ENCODE results near the gene ZNF559.
"Not testable (repeated sequence)": the region's sequence is repeated elsewhere in the genome, so short reads cannot be mapped to it uniquely, and the experiment has no call there.

The ZNF559 gene

GRCh38 chr19:9322201-9322600 is 1.8 kb upstream of the ZNF559 start:
- not testable (repeated sequence) for H3K27ac ChIP-seq (ENCODE audit: low read depth, low read length); H3K36me3 ChIP-seq (ENCODE audit: control insufficient read depth, insufficient read depth, low read length); H3K9ac ChIP-seq (ENCODE audit: low read length); H3K27me3 ChIP-seq (ENCODE audit: control insufficient read depth, insufficient read depth, low read length); H3K4me3 ChIP-seq (ENCODE audit: low read length); H3K4me1 ChIP-seq (ENCODE audit: control insufficient read depth, insufficient read depth, low read length)

- Histone ChIP-seq H3K4me1 (ENCODE audit: control insufficient read depth, insufficient read depth, low read length) (no peaks in the 10 kb centered on the region), H3K4me3 (ENCODE audit: low read length) (peak overlapping the region; percentile 62), H3K9ac (ENCODE audit: low read length) (peak overlapping the region; percentile 21), H3K36me3 (ENCODE audit: control insufficient read depth, insufficient read depth, low read length) (no peaks in the 10 kb centered on the region), H3K27ac (ENCODE audit: low read depth, low read length) (peak overlapping the region; percentile 84), H3K27me3 (ENCODE audit: control insufficient read depth, insufficient read depth, low read length) (no peaks in the 10 kb centered on the region)
Measured at GRCh38 chr19:9323557-9323918, 441 bp upstream of the ZNF559 start.

GRCh38 chr19:9324584-9324962 is 594 bp downstream of the ZNF559 start:
- no peaks in the 10 kb centered on the region for H3K27me3 ChIP-seq (ENCODE audit: control insufficient read depth, insufficient read depth, low read length)
- peak overlapping the region; percentile 6 for H3K9ac ChIP-seq (ENCODE audit: low read length)
- no peaks in the 10 kb centered on the region for H3K4me1 ChIP-seq (ENCODE audit: control insufficient read depth, insufficient read depth, low read length)
- H3K4me3 ChIP-seq (ENCODE audit: low read length): peak overlapping the region; percentile 62
- H3K27ac ChIP-seq (ENCODE audit: low read depth, low read length): peak overlapping the region; percentile 84
- H3K36me3 ChIP-seq (ENCODE audit: control insufficient read depth, insufficient read depth, low read length): no peaks in the 10 kb centered on the region

- H3K36me3 ChIP-seq (ENCODE audit: control insufficient read depth, insufficient read depth, low read length): peaks cover 6% of the 10 kb centered on the region
- no peak overlapping the region for H3K4me3 ChIP-seq (ENCODE audit: low read length)
- no peaks in the 10 kb centered on the region for H3K4me1 ChIP-seq (ENCODE audit: control insufficient read depth, insufficient read depth, low read length)
- no peak overlapping the region for H3K9ac ChIP-seq (ENCODE audit: low read length)
- no peaks in the 10 kb centered on the region for H3K27me3 ChIP-seq (ENCODE audit: control insufficient read depth, insufficient read depth, low read length)
- H3K27ac ChIP-seq (ENCODE audit: low read depth, low read length): no peak overlapping the region
Measured at GRCh38 chr19:9329999-9330398, 6.0 kb downstream of the ZNF559 start.

GRCh38 chr19:9342610-9343304 is 18.8 kb downstream of the ZNF559 start:
- H3K27me3 ChIP-seq (ENCODE audit: control insufficient read depth, insufficient read depth, low read length): no peaks in the 10 kb centered on the region
- H3K36me3 ChIP-seq (ENCODE audit: control insufficient read depth, insufficient read depth, low read length): peaks cover 51% of the 10 kb centered on the region
- no peak overlapping the region for H3K27ac ChIP-seq (ENCODE audit: low read depth, low read length)
- H3K4me1 ChIP-seq (ENCODE audit: control insufficient read depth, insufficient read depth, low read length): no peaks in the 10 kb centered on the region
- peak overlapping the region; percentile 16 for H3K4me3 ChIP-seq (ENCODE audit: low read length)
- no peak overlapping the region for H3K9ac ChIP-seq (ENCODE audit: low read length)

- H3K4me1 ChIP-seq (ENCODE audit: control insufficient read depth, insufficient read depth, low read length): no peaks in the 10 kb centered on the region
- no peak overlapping the region for H3K4me3 ChIP-seq (ENCODE audit: low read length)
- peaks cover 37% of the 10 kb centered on the region for H3K36me3 ChIP-seq (ENCODE audit: control insufficient read depth, insufficient read depth, low read length)
- no peaks in the 10 kb centered on the region for H3K27me3 ChIP-seq (ENCODE audit: control insufficient read depth, insufficient read depth, low read length)
- H3K9ac ChIP-seq (ENCODE audit: low read length): no peak overlapping the region
- H3K27ac ChIP-seq (ENCODE audit: low read depth, low read length): no peak overlapping the region
Measured at GRCh38 chr19:9345005-9345404, 21.0 kb downstream of the ZNF559 start.

- Histone ChIP-seq H3K36me3 (ENCODE audit: control insufficient read depth, insufficient read depth, low read length) (peaks cover 16% of the 10 kb centered on the region), H3K4me1 (ENCODE audit: control insufficient read depth, insufficient read depth, low read length) (no peaks in the 10 kb centered on the region), H3K9ac (ENCODE audit: low read length) (no peak overlapping the region), H3K4me3 (ENCODE audit: low read length) (no peak overlapping the region), H3K27ac (ENCODE audit: low read depth, low read length) (no peak overlapping the region), H3K27me3 (ENCODE audit: control insufficient read depth, insufficient read depth, low read length) (no peaks in the 10 kb centered on the region)
Measured at GRCh38 chr19:9348253-9348652, 24.3 kb downstream of the ZNF559 start.

- no peak overlapping the region for H3K27ac ChIP-seq (ENCODE audit: low read depth, low read length)
Measured at GRCh38 chr19:9348671-9349070, 24.7 kb downstream of the ZNF559 start.

GRCh38 chr19:9352505-9352904 is 28.5 kb downstream of the ZNF559 start:
- H3K9ac ChIP-seq (ENCODE audit: low read length): no peak overlapping the region
- no peak overlapping the region for H3K4me3 ChIP-seq (ENCODE audit: low read length)

More at GRCh38 chr19:9348671-9349070, 24.7 kb downstream of the ZNF559 start:
- Histone ChIP-seq H3K36me3 (ENCODE audit: control insufficient read depth, insufficient read depth, low read length) (peaks cover 15% of the 10 kb centered on the region), H3K4me1 (ENCODE audit: control insufficient read depth, insufficient read depth, low read length) (no peaks in the 10 kb centered on the region), H3K4me3 (ENCODE audit: low read length) (no peak overlapping the region), H3K9ac (ENCODE audit: low read length) (no peak overlapping the region), H3K27me3 (ENCODE audit: control insufficient read depth, insufficient read depth, low read length) (no peaks in the 10 kb centered on the region)

GRCh38 chr19:9353011-9353410 is 29.0 kb downstream of the ZNF559 start:
- Histone ChIP-seq H3K9ac (ENCODE audit: low read length) (no peak overlapping the region), H3K36me3 (ENCODE audit: control insufficient read depth, insufficient read depth, low read length) (peaks cover 9% of the 10 kb centered on the region)

More at GRCh38 chr19:9352505-9352904, 28.5 kb downstream of the ZNF559 start:
- no peaks in the 10 kb centered on the region for H3K4me1 ChIP-seq (ENCODE audit: control insufficient read depth, insufficient read depth, low read length)
- no peak overlapping the region for H3K27ac ChIP-seq (ENCODE audit: low read depth, low read length)
- no peaks in the 10 kb centered on the region for H3K27me3 ChIP-seq (ENCODE audit: control insufficient read depth, insufficient read depth, low read length)
- peaks cover 9% of the 10 kb centered on the region for H3K36me3 ChIP-seq (ENCODE audit: control insufficient read depth, insufficient read depth, low read length)

GRCh38 chr19:9354651-9355050 is 30.7 kb downstream of the ZNF559 start:
- no peak overlapping the region for H3K27ac ChIP-seq (ENCODE audit: low read depth, low read length)
- H3K36me3 ChIP-seq (ENCODE audit: control insufficient read depth, insufficient read depth, low read length): peaks cover 7% of the 10 kb centered on the region
- H3K4me3 ChIP-seq (ENCODE audit: low read length): peak overlapping the region; percentile 8
- no peaks in the 10 kb centered on the region for H3K4me1 ChIP-seq (ENCODE audit: control insufficient read depth, insufficient read depth, low read length)
- no peak overlapping the region for H3K9ac ChIP-seq (ENCODE audit: low read length)
- H3K27me3 ChIP-seq (ENCODE audit: control insufficient read depth, insufficient read depth, low read length): no peaks in the 10 kb centered on the region

More at GRCh38 chr19:9353011-9353410, 29.0 kb downstream of the ZNF559 start:
- Histone ChIP-seq H3K27me3 (ENCODE audit: control insufficient read depth, insufficient read depth, low read length) (no peaks in the 10 kb centered on the region), H3K27ac (ENCODE audit: low read depth, low read length) (no peak overlapping the region), H3K4me3 (ENCODE audit: low read length) (no peak overlapping the region), H3K4me1 (ENCODE audit: control insufficient read depth, insufficient read depth, low read length) (no peaks in the 10 kb centered on the region)

GRCh38 chr19:9362905-9363304 is 38.9 kb downstream of the ZNF559 start, which contains the start of gene ZNF177:
ZNF177 (plus strand) TSS chr19:9363013; CDS start chr19:9378312, 15,299 bp downstream.
- H3K4me1 ChIP-seq (ENCODE audit: control insufficient read depth, insufficient read depth, low read length): no peaks in the 10 kb centered on the region
- no peaks in the 10 kb centered on the region for H3K27me3 ChIP-seq (ENCODE audit: control insufficient read depth, insufficient read depth, low read length)
- no peak within 1 kb of the TSS for H3K9ac ChIP-seq (ENCODE audit: low read length)
- no peaks in the 10 kb centered on the region for H3K36me3 ChIP-seq (ENCODE audit: control insufficient read depth, insufficient read depth, low read length)
- H3K4me3 ChIP-seq (ENCODE audit: low read length): no peak within 1 kb of the TSS
- no peak within 1 kb of the TSS for H3K27ac ChIP-seq (ENCODE audit: low read depth, low read length)
